Vagina (tissue), 2 donors: ENCODE results near the gene F10. TPM values are rescaled to one million over a fixed set of nuclear protein-coding genes. Genes with fewer than 3 reads are reported as not detected.

Experiments used
- DNase-seq, 2 donors: peaks; one replicate each; pipeline ENCODE4 v3.0.0-alpha.2; 2017; ENCODE audit errors: extremely low spot score in 2 of 2
- H3K27ac ChIP-seq: fragments of 200-600 bp; sonication (generic); one replicate; pipeline ENCODE4 v1.5.1; 2019
- H3K27me3 ChIP-seq: fragments of 200-600 bp; sonication (generic); one replicate; pipeline ENCODE4 v1.5.1; 2019
- H3K36me3 ChIP-seq, 2 donors: fragments of 200-600 bp; sonication (generic); one replicate each; pipeline ENCODE4 v1.5.1; 2017 to 2019
- H3K4me1 ChIP-seq: fragments of 200-600 bp; sonication (generic); one replicate; pipeline ENCODE4 v1.5.1; 2019
- H3K4me3 ChIP-seq, 2 donors: fragments of 200-600 bp; sonication (generic); 1 replicate in 1 of 2; 2 replicates in 1 of 2; pipeline ENCODE4 v1.5.1; 2016 to 2019
- H3K9me3 ChIP-seq: fragments of 200-600 bp; sonication (generic); one replicate; pipeline ENCODE4 v1.5.1; 2019
- POLR2A ChIP-seq, 2 donors: fragments of 450-650 bp; IDR thresholded peaks; one replicate each; pipeline ENCODE4 v1.6.1; 2017; ENCODE audit warnings: antibody characterized with exemption in 2 of 2, mild to moderate bottlenecking in 2 of 2, moderate library complexity in 2 of 2
- POLR2AphosphoS5 ChIP-seq, 2 donors: sonication (generic); formaldehyde crosslinking; IDR thresholded peaks; one replicate each; pipeline ENCODE4 v1.9.0; 2017; ENCODE audit warnings: antibody characterized with exemption in 2 of 2, mild to moderate bottlenecking in 2 of 2, low read depth in 1 of 2; ENCODE audit not compliant: insufficient read depth in 1 of 2
- intact Hi-C: fragments of 100-400 bp; cut with DNase I; formaldehyde crosslinking; loops from one replicate; pipeline ENCODE4 v1.15.1; 2023
- total RNA-seq: library from RNA; depleted of rRNA; stranded (reverse); fragments of >200 nt; gene quantifications from one replicate; pipeline ENCODE4 v1.2.3, GENCODE V29; 2016
- TF ChIP-seq, protein P1 (sequence below), 3 experiments: fragments of 450-650 bp in 2 of 3; fragments of 200-600 bp in 1 of 3; sonication (generic) in 1 of 3; IDR thresholded peaks; one replicate each; pipeline ENCODE4 v1.5.1; 2017 to 2019; ENCODE audit warnings: antibody characterized with exemption in 3 of 3, mild to moderate bottlenecking in 2 of 3, moderate library complexity in 2 of 3

F10 gene
- total RNA-seq, 1 donor from 2014 or later: 16.7 TPM

DNA sequence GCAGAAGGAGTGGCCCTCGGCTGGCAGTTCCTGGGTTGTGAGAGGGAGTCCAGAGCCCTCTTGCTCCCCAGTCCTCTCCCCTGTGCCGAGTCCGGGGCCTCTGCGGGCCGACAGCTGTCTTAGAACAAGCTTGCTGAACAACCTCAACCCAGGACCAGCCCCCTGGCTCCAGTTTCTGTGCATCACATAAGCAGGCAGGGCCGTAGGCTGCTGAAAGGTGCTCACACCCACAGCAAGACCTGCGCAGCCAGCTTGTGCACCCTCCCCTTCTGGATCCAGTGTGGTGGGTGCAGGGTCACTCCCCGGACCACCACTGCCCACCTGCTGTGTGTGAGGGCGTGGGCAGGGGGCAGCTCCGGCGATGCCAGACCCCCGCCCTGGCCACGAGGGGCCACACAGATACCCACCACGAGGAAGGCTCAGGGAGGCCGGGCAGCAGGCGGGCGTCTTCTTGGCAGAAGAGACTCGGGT, 42.2 kb upstream of the F10 start:
- no peak for TF ChIP-seq POLR2A (IDR thresholded peaks at IDR 0.05)
- TF ChIP-seq, protein P1, sequence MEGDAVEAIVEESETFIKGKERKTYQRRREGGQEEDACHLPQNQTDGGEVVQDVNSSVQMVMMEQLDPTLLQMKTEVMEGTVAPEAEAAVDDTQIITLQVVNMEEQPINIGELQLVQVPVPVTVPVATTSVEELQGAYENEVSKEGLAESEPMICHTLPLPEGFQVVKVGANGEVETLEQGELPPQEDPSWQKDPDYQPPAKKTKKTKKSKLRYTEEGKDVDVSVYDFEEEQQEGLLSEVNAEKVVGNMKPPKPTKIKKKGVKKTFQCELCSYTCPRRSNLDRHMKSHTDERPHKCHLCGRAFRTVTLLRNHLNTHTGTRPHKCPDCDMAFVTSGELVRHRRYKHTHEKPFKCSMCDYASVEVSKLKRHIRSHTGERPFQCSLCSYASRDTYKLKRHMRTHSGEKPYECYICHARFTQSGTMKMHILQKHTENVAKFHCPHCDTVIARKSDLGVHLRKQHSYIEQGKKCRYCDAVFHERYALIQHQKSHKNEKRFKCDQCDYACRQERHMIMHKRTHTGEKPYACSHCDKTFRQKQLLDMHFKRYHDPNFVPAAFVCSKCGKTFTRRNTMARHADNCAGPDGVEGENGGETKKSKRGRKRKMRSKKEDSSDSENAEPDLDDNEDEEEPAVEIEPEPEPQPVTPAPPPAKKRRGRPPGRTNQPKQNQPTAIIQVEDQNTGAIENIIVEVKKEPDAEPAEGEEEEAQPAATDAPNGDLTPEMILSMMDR (IDR thresholded peaks at IDR 0.05): no peak
- TF ChIP-seq POLR2AphosphoS5 (IDR thresholded peaks at IDR 0.05; ENCODE audit: insufficient read depth in 1 of 2, low read depth in 1 of 2): peak in 1 of 2 donors; percentile 9
- no peak overlapping the region for H3K27ac ChIP-seq
- no peak overlapping the region for H3K4me3 ChIP-seq
- no peaks in the 10 kb centered on the region for H3K36me3 ChIP-seq
- DNase-seq: no peak
- H3K27me3 ChIP-seq: no peaks in the 10 kb centered on the region
- H3K9me3 ChIP-seq: no peaks in the 10 kb centered on the region
- intact Hi-C loops: no loop called here
- H3K4me1 ChIP-seq: peaks cover 4% of the 10 kb centered on the region

- Histone ChIP-seq H3K36me3 (no peaks in the 10 kb centered on the region), H3K4me3 (no peak overlapping the region), H3K27ac (no peak overlapping the region), H3K4me1 (peaks cover 4% of the 10 kb centered on the region), H3K27me3 (no peaks in the 10 kb centered on the region), H3K9me3 (no peaks in the 10 kb centered on the region)
- TF ChIP-seq POLR2AphosphoS5 (IDR thresholded peaks at IDR 0.05; ENCODE audit: insufficient read depth in 1 of 2, low read depth in 1 of 2) (no peak), POLR2A (IDR thresholded peaks at IDR 0.05) (no peak)
- TF ChIP-seq, protein P1 (IDR thresholded peaks at IDR 0.05): no peak
- no peak for DNase-seq
- intact Hi-C loops: no loop called here
These were observed 41.6 kb upstream of the F10 start for GRCh38 chr13:113080901-113081521.

DNA sequence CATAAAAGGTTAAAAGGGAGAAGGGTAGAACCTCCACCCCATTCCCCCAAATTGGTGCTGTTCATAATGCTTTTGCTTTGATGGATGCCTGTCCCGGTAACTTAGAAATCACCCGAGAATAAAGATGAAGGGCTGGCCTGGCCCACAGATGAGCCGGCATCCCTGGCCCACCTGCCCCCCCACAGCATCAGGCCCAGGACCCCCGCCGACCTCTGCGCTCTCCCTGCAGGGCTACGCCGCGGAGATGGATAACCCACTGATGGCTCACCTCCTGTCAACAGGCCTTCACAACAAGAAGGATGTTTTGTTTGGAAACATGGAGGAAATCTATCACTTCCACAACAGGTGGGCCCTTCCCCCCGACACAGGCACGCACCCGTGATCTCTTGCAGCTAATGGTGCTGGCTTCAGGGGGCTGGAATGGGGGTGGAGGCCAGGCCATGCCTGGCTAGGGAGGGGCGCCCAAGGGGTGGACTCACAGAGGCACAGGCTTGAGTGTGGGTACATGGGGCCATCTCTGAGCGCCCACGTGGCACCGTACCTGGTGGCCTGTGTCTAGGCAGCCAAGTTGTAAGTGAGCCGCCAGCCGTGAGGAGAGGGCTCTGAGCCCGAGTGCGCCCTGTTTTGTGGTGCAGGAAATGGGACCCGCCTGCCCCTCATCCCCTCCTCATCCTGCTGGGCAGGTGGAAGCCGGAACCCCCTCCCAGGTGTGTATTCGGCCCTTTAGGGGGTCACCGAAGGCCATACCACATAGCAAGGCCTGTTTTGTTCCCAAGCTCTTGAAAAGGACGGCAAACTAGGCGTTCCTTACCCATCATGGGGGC, 40.2 kb upstream of the F10 start:
- H3K27ac ChIP-seq: no peak overlapping the region
- no peak overlapping the region for H3K4me3 ChIP-seq
- peaks cover 4% of the 10 kb centered on the region for H3K4me1 ChIP-seq
- no peaks in the 10 kb centered on the region for H3K27me3 ChIP-seq
- no peaks in the 10 kb centered on the region for H3K9me3 ChIP-seq
- TF ChIP-seq, protein P1 (IDR thresholded peaks at IDR 0.05): no peak
- TF ChIP-seq POLR2A (IDR thresholded peaks at IDR 0.05): no peak
- no peak for TF ChIP-seq POLR2AphosphoS5 (IDR thresholded peaks at IDR 0.05; ENCODE audit: insufficient read depth in 1 of 2, low read depth in 1 of 2)
- H3K36me3 ChIP-seq: peaks cover 0 to 5% of the 10 kb centered on the region in 2 donors
- no peak for DNase-seq
- intact Hi-C loops: no loop called here

DNA sequence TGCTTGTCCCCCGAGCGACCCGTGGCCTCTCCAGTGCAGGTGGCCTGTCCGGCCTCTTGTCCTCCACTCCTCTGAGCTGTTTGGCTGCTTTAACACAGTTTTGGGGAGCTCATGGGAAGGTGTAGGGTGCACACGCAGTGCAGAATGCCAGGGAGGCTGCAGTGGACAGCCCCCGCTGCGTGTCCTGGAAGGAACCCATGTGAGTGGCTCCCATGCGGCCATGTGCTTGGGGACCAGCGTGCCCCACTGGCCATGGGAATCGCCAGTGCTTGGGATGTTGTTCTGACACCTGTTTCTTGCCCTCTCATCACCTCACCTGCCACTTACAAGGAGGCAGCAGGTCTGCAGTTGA, 39.6 kb upstream of the F10 start:
- no peak overlapping the region for H3K4me3 ChIP-seq
- peaks cover 0 to 9% of the 10 kb centered on the region in 2 donors for H3K36me3 ChIP-seq
- H3K27ac ChIP-seq: no peak overlapping the region
- DNase-seq: no peak
- no peaks in the 10 kb centered on the region for H3K9me3 ChIP-seq
- H3K27me3 ChIP-seq: no peaks in the 10 kb centered on the region
- intact Hi-C loops: no loop called here
- TF ChIP-seq, protein P1 (IDR thresholded peaks at IDR 0.05): no peak
- TF ChIP-seq POLR2A (IDR thresholded peaks at IDR 0.05) (no peak), POLR2AphosphoS5 (IDR thresholded peaks at IDR 0.05; ENCODE audit: insufficient read depth in 1 of 2, low read depth in 1 of 2) (no peak)
- peaks cover 4% of the 10 kb centered on the region for H3K4me1 ChIP-seq
